ENCODE data around the gene C1orf50.

DNA sequence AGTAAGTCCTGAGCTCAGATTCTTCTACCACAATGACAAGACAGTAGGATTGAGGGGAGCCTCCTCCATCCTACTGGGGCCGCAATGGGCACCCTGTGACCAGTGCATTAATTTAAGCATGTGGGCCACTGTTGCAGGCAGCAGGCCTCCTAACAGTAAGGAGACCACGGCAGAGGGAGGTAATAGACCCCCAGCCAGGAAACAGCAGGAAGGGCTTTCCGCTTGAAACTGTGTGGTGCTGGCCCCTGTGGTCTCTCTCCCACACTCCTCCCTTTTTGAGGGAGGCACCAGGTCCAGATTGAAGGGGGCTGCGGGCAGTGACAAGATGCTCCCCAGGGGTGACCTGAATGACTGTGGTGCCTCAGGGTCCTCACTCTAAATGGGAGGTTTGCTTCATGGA is 25.3 kb upstream of the C1orf50 start:
- TF ChIP-seq, protein P1, sequence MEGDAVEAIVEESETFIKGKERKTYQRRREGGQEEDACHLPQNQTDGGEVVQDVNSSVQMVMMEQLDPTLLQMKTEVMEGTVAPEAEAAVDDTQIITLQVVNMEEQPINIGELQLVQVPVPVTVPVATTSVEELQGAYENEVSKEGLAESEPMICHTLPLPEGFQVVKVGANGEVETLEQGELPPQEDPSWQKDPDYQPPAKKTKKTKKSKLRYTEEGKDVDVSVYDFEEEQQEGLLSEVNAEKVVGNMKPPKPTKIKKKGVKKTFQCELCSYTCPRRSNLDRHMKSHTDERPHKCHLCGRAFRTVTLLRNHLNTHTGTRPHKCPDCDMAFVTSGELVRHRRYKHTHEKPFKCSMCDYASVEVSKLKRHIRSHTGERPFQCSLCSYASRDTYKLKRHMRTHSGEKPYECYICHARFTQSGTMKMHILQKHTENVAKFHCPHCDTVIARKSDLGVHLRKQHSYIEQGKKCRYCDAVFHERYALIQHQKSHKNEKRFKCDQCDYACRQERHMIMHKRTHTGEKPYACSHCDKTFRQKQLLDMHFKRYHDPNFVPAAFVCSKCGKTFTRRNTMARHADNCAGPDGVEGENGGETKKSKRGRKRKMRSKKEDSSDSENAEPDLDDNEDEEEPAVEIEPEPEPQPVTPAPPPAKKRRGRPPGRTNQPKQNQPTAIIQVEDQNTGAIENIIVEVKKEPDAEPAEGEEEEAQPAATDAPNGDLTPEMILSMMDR (IDR thresholded peaks at IDR 0.05), result no peak
- TF ChIP-seq ZFX (IDR thresholded peaks at IDR 0.05; ENCODE audit: borderline replicate concordance), result no peak

Data from 22Rv1 (cell line).